Esophagus (tissue), 2 donors: ENCODE results near the gene NPR3. TPM values are rescaled to one million over a fixed set of nuclear protein-coding genes. Genes with fewer than 3 reads are reported as not detected.

Experiments used
- H3K27ac ChIP-seq, 2 donors: one replicate each; pipeline ENCODE4 v1.5.1; 2013; ENCODE audit warnings: low read depth in 2 of 2, mild to moderate bottlenecking in 2 of 2, inconsistent platforms in 1 of 2, low read length in 1 of 2, moderate library complexity in 1 of 2
- H3K27me3 ChIP-seq, 2 donors: one replicate each; pipeline ENCODE4 v1.6.1; 2013; ENCODE audit warnings: low read length in 2 of 2, control low read depth in 1 of 2, mild to moderate bottlenecking in 1 of 2; ENCODE audit not compliant: insufficient read depth in 2 of 2, control insufficient read depth in 1 of 2
- H3K36me3 ChIP-seq, 2 donors: one replicate each; pipeline ENCODE4 v1.6.1; 2013; ENCODE audit warnings: low read length in 1 of 2; ENCODE audit not compliant: control insufficient read depth in 2 of 2, insufficient read depth in 2 of 2
- H3K4me1 ChIP-seq, 2 donors: one replicate each; pipeline ENCODE4 v1.6.1; 2013; ENCODE audit warnings: low read length in 1 of 2; ENCODE audit not compliant: control insufficient read depth in 2 of 2, insufficient read depth in 2 of 2
- H3K4me3 ChIP-seq, 2 donors: one replicate each; pipeline ENCODE4 v1.5.1; 2013; ENCODE audit warnings: low read length in 2 of 2, mild to moderate bottlenecking in 2 of 2, low read depth in 1 of 2, moderate library complexity in 1 of 2
- H3K9me3 ChIP-seq, 2 donors: one replicate each; pipeline ENCODE4 v1.6.1; 2013; ENCODE audit warnings: mild to moderate bottlenecking in 2 of 2, low read depth in 1 of 2, low read length in 1 of 2, moderate library complexity in 1 of 2; ENCODE audit not compliant: control insufficient read depth in 2 of 2, insufficient read depth in 1 of 2
- WGBS, 2 donors: extraction: QIAGEN DNeasy Blood & Tissue Kit; methylation state at CpG; one replicate each; pipeline ENCODE4 v1.1.7; 2013; 5-methylcytosine and 5-hydroxymethylcytosine counted together
- polyA plus RNA-seq, 2 donors: library from polyadenylated mRNA; stranded (reverse); fragments of 200-250 nt; gene quantifications; one replicate each; pipeline ENCODE4 v1.2.3, GENCODE V29; 2013
- donor health status: healthy with polysubstance abuse.
- donor health status: Bipolar disorder and iron deficiency.

Gene NPR3
- polyA plus RNA-seq, 2 donors: 2.8 to 5.7 TPM

GRCh38 chr5:32711362-32711680 lies 200 bp downstream of the NPR3 start:
- Histone ChIP-seq H3K27me3 (no peaks in the 10 kb centered on the region), H3K36me3 (no peaks in the 10 kb centered on the region), H3K9me3 (no peaks in the 10 kb centered on the region), H3K27ac (peak overlapping the region in 1 of 2 donors; percentile 3), H3K4me3 (peak overlapping the region; percentile 50 to 56), H3K4me1 (peaks cover 6 to 11% of the 10 kb centered on the region in 2 donors)
- 3 to 6% methylated on average over 10 of the region's 10 CpGs for WGBS, 2 donors

- H3K27ac ChIP-seq: peak overlapping the region; percentile 3 to 47
- H3K27me3 ChIP-seq: no peaks in the 10 kb centered on the region
- H3K4me1 ChIP-seq: peaks cover 6 to 11% of the 10 kb centered on the region in 2 donors
- H3K4me3 ChIP-seq: peak overlapping the region; percentile 50 to 56
- H3K9me3 ChIP-seq: no peaks in the 10 kb centered on the region
- no peaks in the 10 kb centered on the region for H3K36me3 ChIP-seq
- 1% methylated on average over 60 to 76 of the region's 76 CpGs for WGBS, 2 donors
Observed at GRCh38 chr5:32711681-32712480, 760 bp downstream of the NPR3 start.

- Histone ChIP-seq H3K4me3 (peak overlapping the region; percentile 50 to 56), H3K36me3 (no peaks in the 10 kb centered on the region), H3K9me3 (no peaks in the 10 kb centered on the region), H3K4me1 (peaks cover 6 to 11% of the 10 kb centered on the region in 2 donors), H3K27me3 (no peaks in the 10 kb centered on the region), H3K27ac (peak overlapping the region; percentile 64 to 83)
- WGBS, 2 donors: 2 to 5% methylated on average over 56 of the region's 56 CpGs
Observed at GRCh38 chr5:32712481-32713360, 1.6 kb downstream of the NPR3 start.

GRCh38 chr5:32713361-32713769 lies 2.2 kb downstream of the NPR3 start:
- no peaks in the 10 kb centered on the region for H3K36me3 ChIP-seq
- no peaks in the 10 kb centered on the region for H3K27me3 ChIP-seq
- peak overlapping the region; percentile 50 to 56 for H3K4me3 ChIP-seq
- peak overlapping the region; percentile 64 to 83 for H3K27ac ChIP-seq
- WGBS, 2 donors: 6% methylated on average over 30 of the region's 30 CpGs
- H3K4me1 ChIP-seq: peaks cover 6 to 11% of the 10 kb centered on the region in 2 donors
- H3K9me3 ChIP-seq: no peaks in the 10 kb centered on the region

GRCh38 chr5:32713770-32714381 lies 2.8 kb downstream of the NPR3 start:
- H3K9me3 ChIP-seq: no peaks in the 10 kb centered on the region
- H3K4me3 ChIP-seq: peak overlapping the region; percentile 50 to 56
- H3K4me1 ChIP-seq: peaks cover 6 to 11% of the 10 kb centered on the region in 2 donors
- no peaks in the 10 kb centered on the region for H3K27me3 ChIP-seq
- WGBS, 2 donors: 6 to 10% methylated on average over 37 of the region's 37 CpGs
- H3K27ac ChIP-seq: peak overlapping the region; percentile 64 to 90
- H3K36me3 ChIP-seq: no peaks in the 10 kb centered on the region

- 33 to 34% methylated on average over 4 of the region's 4 CpGs for WGBS, 2 donors
Observed at GRCh38 chr5:32714836-32715235, 3.7 kb downstream of the NPR3 start.

GRCh38 chr5:32720300-32720699 lies 9.2 kb downstream of the NPR3 start:
- Histone ChIP-seq H3K9me3 (no peaks in the 10 kb centered on the region), H3K4me1 (no peaks in the 10 kb centered on the region), H3K36me3 (no peaks in the 10 kb centered on the region), H3K4me3 (no peak overlapping the region), H3K27me3 (no peaks in the 10 kb centered on the region), H3K27ac (no peak overlapping the region)
- 80 to 93% methylated on average over 2 of the region's 2 CpGs for WGBS, 2 donors

More at GRCh38 chr5:32714836-32715235, 3.7 kb downstream of the NPR3 start:
- H3K27ac ChIP-seq: peak overlapping the region in 1 of 2 donors; percentile 40
- H3K4me1 ChIP-seq: peaks cover 6 to 11% of the 10 kb centered on the region in 2 donors
- no peaks in the 10 kb centered on the region for H3K9me3 ChIP-seq
- H3K36me3 ChIP-seq: no peaks in the 10 kb centered on the region
- H3K4me3 ChIP-seq: no peak overlapping the region
- H3K27me3 ChIP-seq: no peaks in the 10 kb centered on the region

GRCh38 chr5:32721626-32722025 lies 10.5 kb downstream of the NPR3 start:
- Histone ChIP-seq H3K9me3 (no peaks in the 10 kb centered on the region), H3K27me3 (no peaks in the 10 kb centered on the region), H3K4me3 (no peak overlapping the region), H3K27ac (no peak overlapping the region), H3K36me3 (no peaks in the 10 kb centered on the region), H3K4me1 (no peaks in the 10 kb centered on the region)

- 89 to 90% methylated on average over 7 of the region's 7 CpGs for WGBS, 2 donors
Observed at GRCh38 chr5:32722957-32723356, 11.8 kb downstream of the NPR3 start.

More at GRCh38 chr5:32722957-32723356, 11.8 kb downstream of the NPR3 start:
- Histone ChIP-seq H3K4me3 (no peak overlapping the region), H3K36me3 (no peaks in the 10 kb centered on the region), H3K27me3 (no peaks in the 10 kb centered on the region), H3K4me1 (no peaks in the 10 kb centered on the region), H3K27ac (no peak overlapping the region), H3K9me3 (no peaks in the 10 kb centered on the region)
